GM21717 (cell line): ENCODE results near the gene ACTR1A.

Source experiments
- ATAC-seq: cut with Tn5 transposase; IDR thresholded peaks from one replicate; pipeline ENCODE4 v1.9.1; 2021; ENCODE audit warnings: mild to moderate bottlenecking, moderate library complexity; ENCODE audit not compliant: unreplicated experiment

The ACTR1A gene

DNA sequence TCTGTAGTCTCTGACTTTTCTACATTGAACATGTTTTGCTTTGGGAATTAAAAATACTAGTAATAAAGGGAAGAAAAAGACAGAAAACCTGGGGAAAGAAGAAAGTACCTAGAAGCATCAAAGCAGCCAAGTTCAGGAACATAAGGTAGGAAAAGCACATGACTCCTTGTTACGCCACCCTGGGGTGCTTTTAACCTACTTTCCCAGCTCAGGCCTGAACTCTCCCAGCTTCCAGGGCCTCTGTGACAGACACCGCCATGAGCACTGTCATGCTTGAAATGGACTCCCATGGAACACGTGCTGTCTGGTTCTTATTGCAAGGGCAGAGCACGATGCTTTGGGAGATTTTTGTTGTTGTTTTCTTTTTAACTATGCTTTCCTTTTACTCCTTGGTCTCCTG is 11.4 kb downstream of the ACTR1A start:
- no peak for ATAC-seq

DNA sequence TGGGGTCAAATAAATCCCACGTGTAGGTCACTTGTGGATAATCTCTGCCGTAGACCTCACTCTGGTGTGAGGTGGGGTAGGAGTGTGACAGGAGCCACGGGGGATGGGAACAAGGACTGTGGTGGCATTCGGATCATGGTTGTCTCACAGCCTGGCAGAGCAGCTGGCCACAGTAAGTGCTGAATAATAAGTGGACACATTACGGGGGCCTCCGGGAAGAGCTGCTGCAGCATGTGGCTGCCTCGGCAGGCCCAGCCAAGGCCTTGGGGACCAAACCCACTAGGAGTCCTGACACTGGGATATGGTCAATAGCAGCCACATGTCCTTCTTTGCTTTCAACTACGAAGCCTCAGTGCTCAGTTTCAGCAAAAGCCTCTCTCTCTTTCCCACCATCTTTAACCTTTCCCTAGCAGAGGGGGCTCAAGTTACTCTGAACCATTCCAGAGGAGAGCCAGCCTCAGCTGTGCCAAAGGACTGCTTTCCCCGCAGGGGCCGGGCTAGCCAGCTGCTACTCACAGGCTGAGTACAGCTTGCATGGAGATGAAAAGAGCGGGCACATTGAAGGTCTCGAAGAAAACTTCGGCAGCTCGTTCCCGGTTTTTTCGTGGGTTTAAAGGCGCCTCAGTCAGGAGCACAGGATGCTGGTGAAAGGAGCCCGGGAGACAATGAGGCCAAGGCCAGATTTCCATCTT is 17.3 kb downstream of the ACTR1A start:
- ATAC-seq = no peak

- no peak for ATAC-seq
These were observed 18.5 kb downstream of the ACTR1A start for GRCh38 chr10:102484021-102484420.

DNA sequence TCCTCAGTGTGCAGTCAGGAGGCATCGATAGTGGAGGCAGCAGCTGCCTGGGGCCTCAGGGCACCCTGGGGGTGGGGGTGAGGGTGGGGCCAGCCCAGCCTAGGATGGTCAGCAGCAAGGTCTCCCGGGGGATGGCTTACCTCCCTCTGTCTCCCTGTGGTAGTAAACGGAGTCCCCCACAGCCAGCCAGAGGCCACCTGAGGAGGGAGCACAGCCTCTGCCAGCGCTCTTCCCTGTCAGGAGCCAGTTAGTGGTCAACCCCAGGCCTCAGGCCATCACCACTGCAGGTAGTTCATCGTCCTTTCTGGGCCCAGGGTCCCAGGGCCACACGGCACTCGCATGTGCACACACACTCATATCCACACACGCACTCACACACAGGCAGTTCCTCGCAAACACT is 22.1 kb downstream of the ACTR1A start:
- ATAC-seq = no peak

DNA sequence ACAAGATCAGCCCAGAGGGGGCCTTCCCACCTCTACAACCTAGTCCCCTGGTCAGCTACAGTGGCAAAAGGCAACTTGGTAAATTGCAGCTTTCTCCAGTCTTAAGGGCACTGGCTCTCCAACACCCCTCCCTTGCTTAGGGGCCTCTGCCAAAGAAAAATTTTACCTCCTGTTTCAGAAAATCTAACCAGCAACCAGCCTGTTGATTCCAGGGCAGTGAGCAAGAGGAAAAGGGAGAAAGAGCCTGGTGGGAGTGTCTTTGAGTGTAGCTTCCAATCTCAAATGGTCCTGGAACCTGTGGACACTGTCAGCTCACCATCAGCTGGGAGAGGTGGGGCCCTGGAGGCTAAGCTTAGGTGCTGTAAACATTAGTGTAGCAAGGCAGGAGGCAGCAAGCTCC is 22.9 kb downstream of the ACTR1A start:
- ATAC-seq = no peak

DNA sequence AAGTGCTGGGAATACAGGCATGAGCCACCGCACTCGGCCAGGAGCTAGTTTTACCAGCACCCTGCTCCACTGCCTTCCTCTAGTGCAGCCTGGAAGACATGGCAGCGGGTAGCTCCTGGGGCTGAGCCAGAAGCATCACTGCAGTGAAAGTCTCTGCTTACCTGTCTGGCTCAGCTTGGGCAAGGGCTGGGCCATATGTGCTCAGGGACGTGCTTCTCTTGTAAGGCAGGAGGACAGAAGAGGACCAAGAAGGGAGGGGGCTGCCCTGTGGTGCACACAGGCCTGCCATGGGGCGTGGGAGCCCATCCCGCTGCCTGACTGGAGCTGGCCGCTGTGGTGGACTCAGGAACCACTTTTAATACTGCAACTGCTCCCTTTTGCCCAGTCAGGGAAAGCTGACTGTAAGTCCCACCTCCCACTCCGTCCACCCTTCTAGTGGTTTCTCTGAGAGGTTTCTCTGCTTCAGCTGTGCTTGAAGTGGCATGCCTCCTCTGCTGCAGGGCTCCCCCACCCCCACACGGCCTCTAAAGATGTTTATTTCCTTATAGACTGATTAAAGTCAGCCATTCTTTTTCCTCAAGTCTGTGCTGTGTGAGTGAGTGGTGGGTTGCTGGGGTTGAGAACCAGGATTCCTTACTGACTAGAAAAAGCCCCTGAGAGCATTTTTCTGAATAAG is 25.9 kb downstream of the ACTR1A start:
- ATAC-seq = no peak

GRCh38 chr10:102475451-102476040 is 27.0 kb downstream of the ACTR1A start:
- no peak for ATAC-seq

DNA sequence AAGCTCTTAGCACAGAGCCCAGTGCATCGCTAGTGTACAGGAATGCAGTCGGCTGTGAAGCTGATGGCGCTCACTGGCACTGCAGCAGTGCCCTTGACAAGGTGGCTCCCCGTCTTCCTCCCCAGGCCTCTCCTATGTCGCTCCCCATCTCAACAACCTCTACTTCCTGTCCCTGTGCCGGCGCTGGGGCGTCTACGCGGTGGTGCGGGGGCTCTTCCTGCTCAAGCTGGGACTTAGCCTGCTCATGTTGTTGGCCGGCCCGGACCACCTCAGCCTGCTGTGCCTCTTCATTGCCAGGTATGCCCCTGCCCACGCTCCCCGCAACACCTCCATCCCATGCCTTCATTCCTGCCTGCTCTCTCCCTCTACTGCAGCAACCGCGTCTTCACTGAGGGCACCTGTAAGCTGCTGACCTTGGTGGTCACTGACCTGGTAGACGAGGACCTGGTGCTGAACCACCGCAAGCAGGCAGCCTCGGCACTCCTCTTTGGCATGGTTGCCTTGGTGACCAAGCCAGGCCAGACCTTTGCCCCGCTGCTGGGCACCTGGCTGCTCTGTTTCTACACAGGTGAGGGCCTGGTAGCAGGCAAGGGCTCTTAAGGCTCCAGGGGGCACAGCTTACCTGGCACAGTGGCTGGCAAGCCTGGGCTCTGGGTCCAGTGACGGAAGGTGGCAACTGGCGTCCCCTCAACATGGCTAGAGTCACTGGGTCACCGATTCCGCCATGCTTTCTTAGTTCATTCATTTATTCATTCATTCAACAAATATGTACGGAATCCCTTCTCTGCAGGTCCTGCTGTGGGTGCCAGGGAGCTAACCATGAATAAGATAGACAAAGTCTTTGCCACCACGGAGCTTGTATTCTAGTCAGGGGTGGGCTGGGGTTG is 28.8 kb downstream of the ACTR1A start:
- no peak for ATAC-seq

DNA sequence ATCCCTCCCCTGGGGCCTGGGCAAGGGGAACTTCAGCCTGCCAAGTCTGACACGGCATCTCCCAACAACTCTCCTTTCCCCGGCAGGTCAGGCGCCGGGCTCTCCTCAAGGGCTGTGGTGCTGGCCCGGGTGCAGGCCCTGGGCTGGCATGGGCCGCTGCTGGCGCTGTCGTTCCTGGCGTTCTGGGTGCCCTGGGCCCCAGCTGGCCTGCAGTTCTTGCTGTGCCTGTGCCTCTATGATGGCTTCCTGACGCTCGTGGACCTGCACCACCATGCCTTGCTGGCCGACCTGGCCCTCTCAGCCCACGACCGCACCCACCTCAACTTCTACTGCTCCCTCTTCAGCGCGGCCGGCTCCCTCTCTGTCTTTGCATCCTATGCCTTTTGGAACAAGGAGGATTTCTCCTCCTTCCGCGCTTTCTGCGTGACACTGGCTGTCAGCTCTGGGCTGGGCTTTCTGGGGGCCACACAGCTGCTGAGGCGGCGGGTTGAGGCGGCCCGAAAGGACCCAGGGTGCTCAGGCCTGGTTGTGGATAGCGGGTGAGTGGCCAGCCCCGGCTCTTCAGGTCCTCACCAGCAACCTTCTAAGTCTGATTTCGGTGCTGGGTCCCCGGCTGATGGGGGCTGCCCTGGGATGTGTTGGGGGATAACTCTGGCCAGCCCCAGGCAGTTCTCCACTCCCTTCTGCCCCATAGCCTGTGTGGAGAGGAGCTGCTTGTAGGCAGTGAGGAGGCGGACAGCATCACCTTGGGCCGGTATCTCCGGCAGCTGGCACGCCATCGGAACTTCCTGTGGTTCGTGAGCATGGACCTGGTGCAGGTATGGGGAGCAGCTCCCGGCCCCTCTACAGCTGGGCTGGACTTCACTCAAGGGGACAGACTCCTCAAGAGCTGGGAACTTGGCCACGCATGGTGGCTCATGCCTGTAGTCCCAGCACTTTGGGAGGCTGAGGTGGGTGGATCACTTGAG is 31.6 kb downstream of the ACTR1A start:
- no peak for ATAC-seq

- no peak for ATAC-seq
These were observed 33.8 kb downstream of the ACTR1A start for GRCh38 chr10:102468683-102469082.

GRCh38 chr10:102467971-102468438 is 34.5 kb downstream of the ACTR1A start:
- no peak for ATAC-seq

DNA sequence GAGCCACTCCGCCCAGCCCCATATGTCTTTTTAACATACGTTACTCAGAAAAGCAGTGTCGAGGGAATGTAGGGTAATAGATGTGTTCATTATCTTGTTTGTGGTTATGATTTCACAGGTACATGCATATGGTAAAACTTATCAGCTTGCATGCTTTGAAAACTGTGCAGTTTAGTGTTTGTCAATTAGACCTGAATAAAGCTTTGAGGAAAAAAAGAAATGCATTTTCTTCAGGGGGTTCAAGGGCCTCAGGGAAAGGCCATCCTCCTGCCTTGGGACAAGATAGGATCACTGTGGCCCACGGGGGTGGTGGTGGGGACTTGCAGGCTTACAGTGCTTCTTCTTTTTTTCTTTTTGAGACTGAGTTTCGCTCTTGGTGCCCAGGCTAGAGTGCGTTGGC is 35.2 kb downstream of the ACTR1A start:
- ATAC-seq = no peak

DNA sequence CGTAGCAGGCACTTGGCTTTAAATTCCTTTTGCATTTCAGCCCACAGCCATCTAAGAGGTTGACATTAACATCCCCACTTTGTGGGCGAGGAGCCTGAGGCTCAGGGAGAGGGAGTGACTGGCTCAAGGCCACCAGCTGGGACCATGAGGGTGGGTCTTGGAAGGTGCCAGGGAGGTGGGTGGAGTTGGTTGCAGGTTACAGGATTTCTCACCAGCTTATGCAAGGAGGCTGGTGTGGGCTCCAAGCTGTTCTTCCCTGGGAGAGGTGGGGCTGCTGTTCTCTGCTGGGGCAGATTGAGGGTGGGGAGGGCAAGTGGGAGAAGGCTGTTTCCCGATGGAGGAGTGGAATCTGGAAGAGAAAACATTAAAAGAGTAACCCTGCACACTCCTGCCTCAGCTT is 37.0 kb downstream of the ACTR1A start:
- no peak for ATAC-seq

- ATAC-seq = no peak
These were observed 38.5 kb downstream of the ACTR1A start for GRCh38 chr10:102463983-102464382.

- no peak for ATAC-seq
These were observed 39.9 kb downstream of the ACTR1A start for GRCh38 chr10:102462512-102463054.

- peak; percentile 63 for ATAC-seq
These were observed 41.1 kb downstream of the ACTR1A start for GRCh38 chr10:102461187-102462054.

DNA sequence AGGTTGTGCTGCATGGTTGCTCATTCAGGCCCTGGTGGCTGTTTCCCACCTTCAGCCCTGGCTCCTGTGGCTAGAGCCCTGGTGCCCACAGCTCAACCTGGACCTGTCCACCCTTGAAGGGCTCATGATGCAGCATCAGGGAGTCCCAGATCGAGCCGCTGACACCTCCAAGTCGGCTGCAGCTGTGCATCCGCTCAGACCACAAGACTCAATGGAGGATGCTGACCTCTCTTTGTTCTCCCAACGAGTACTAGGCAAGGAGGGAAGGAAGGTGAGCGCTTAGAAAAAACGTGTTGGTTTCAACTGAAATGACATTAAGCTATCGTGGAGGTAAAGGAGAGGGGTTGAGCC is 41.7 kb downstream of the ACTR1A start:
- peak; percentile 18 for ATAC-seq

DNA sequence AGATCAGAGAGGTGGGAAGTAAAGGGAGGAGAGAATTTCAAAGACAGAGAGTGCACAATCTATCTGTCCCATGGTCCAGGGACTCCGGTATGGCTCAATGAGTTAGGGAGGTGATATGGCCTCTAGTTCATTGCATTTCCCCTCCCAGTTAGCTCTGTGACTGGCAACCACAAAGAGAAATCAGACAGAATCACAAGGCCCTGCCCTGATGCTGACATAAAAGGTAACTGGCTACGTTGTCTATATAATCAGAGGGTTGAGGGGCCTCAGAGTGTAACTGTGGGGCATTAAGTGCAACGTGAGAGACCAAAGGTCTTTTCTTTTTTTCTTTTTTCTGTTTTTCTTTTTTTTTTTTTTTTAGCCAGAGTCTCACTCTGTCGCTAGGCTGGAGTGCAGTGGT is 43.9 kb downstream of the ACTR1A start:
- ATAC-seq = no peak

DNA sequence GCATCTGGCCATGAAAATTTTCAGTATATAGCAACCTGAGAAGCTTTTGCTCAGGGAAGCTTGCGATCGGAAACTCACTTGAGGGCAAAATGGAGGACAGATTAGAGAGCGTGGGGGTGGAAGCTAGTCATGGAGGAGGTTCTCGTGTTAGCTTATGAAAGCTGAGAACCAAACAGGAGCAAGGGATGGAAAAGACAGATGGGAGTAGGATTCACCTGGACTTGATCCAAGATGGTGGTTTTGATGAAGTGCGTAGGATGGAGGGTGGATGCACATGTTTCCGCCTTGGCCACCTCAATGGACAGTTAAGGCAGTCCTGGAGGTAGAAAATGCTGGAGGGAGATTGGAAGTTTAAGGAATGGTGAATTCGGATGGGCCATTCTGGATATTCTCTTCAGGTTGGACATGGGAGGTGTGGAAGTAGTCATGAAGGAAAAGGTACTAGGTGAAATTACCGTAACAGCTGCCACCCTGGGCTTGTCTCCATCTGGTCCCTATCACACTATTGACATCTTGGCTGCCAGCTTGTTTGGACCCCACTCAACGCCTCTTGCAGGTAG is 44.8 kb downstream of the ACTR1A start:
- no peak for ATAC-seq
